OCI-M2 (cell line): ENCODE results near the gene NACC1.
"Not testable (repeated sequence)": the region's sequence is repeated elsewhere in the genome, so short reads cannot be mapped to it uniquely, and the experiment has no call there.

Source experiments
- DNase-seq: peaks from one replicate; lab custom pipeline; 2025; ENCODE audit not compliant: unreplicated experiment; lab: John Stamatoyannopoulos, UW

NACC1 gene

GRCh38 chr19:13138171-13138915, 20.3 kb downstream of the NACC1 start:
- DNase-seq = no peak

DNA sequence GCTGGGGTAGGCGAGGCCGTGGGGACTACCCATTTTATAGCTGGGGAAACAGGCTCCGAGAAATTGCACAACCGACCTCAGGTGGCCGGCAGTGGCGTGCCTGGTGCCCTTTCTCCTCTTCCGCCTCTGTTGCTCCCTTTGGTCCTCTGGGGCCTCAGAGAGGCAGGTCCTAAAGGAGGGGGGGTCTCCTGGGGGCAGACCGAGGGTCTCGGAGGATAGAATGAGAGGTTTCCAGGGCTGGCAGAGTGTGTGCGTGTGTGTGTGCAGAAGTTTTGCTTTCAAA, 20.8 kb downstream of the NACC1 start:
- DNase-seq = no peak

DNA sequence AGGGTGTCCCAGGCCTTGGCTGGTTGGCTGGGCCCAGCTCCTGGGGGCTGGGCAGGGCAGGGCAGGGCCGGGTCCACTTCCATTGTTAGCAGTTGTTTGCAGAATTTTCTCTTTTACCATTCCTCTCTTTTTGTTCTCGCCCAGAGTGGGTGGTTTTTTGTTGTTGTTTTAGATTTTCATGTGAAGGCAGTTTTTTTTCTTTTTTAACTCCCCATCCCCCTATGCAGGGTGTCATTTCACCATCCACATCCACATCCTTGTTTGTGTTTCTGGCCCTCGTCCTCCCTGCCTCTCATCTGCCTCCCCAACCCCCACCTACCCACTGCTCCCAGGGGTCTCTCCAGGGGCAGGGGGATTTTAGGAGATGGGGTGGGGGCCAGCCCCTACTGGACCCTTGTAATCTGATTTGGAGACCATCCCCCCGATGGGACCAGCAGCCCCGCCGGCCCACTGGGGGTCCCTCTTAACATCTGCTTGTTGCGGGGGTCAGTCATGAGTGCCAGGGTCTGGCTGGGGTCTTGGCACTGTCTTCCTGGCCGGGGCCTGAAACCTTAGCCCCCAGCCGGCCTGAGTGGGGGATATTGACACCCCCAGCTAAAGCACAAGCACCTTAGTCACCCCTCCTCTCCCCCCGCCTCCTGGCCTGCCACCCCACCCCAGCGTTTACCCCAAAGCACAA, 21.7 kb downstream of the NACC1 start:
- DNase-seq = no peak

DNA sequence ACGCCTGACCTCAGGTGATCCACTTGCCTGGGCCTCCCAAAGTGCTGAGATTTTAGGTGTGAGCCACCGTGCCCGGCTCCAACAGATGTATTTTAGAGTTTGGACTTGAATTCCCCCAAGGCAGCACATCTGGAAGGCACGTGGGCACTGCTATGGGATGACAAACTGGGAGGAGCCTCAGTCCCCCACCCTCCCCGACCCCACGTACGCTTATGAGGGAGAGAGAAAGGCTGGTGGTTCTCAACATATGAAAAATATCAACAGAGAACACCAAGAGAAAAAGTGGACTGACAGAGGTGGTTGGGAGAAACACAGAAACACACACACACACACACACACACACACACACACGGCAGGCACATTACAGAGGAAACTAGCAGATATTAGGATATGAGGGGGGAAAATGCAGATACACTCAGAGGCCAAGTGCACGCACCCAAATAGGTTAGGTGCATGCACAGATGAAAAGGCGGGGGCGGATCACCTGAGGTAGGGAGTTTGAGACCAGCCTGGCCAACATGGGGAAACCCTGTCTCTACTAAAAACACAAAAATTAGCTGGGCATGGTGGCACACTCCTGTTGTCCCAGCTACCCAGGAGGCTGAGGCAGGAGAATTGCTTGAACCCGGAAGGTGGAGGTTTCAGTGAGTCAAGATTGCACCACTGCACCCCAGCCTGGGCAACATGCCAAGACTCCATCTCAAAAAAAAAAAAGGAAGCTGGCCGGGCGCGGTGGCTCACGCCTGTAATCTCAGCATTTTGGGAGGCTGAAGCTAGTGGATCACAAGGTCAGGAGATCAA, 28.9 kb downstream of the NACC1 start:
- no peak for DNase-seq

- DNase-seq = not testable (repeated sequence)
Measured at GRCh38 chr19:13149173-13149627, 31.1 kb downstream of the NACC1 start.

DNA sequence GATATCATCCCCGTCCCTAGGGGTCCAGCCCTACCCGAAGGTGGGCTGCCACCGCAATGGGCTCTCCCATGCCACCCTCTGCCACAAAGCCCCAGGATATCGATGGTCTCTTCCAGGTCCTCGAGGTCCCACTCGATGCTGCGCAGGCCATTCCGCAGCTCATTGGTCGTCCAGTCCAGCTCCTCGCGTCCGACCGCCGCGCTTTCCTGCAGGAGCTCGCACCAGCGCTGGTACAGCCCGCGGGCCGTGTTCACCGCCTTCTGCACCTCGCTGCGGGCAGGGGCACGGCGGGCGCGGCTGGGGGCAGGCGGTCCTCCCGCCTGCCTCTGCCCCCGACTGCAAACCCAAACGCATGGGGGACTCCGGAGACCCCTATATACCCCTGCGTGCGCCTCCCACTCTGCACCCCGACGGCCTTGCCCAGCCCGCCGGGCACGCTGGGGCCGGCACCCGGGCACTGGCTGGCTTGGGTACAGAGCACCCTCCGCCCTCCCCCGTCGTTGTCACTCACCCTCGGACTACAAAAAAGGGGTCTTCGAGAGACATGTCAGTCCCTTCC, 31.6 kb downstream of the NACC1 start:
- DNase-seq = no peak

DNA sequence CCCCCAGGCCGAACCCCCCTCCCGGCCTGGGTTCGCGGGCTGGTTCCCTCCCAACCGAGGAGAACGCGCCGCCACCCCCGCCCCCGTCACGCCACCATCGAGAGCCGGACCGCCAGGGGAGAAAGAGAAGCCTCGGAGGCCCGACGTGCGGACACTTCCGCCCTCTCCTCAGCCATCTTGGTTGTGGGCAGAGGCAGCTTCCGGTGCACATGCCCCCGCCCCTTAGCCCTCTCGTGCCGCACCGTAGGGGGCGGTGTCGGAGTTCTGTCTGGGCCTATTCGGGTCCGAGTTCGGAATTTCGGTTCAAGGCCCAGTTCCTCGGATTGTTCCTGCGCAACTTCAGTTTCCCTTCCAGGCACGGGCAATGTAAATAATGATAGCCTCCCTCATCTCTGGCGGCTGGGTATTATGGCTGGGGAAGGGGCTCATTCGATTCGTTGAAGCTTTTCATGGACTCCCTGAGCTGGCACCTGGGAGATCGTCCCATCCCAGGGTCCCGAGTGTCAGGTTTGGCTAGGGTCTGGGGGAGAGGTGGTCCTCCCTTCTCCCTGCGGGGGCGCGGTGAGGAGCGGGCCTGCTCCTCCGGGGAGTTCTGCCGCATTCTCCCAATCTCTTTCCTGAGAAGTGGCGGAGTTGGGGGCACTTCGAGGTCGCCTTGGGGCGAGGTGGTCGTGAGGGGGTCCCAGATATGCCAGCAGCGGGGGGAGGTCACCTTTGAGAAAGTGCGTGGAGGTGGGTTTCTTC, 32.3 kb downstream of the NACC1 start, which contains the start of the genes IER2 and STX10:
TSS of gene IER2 (plus strand) at position 225 of the 744 bp plus-strand sequence. CDS start 2,776 bp downstream, outside the sequence.
TSS of gene STX10 (minus strand) at position 189 of the 744 bp plus-strand sequence. CDS start 202 bp downstream, outside the sequence.
- no peak for DNase-seq

DNA sequence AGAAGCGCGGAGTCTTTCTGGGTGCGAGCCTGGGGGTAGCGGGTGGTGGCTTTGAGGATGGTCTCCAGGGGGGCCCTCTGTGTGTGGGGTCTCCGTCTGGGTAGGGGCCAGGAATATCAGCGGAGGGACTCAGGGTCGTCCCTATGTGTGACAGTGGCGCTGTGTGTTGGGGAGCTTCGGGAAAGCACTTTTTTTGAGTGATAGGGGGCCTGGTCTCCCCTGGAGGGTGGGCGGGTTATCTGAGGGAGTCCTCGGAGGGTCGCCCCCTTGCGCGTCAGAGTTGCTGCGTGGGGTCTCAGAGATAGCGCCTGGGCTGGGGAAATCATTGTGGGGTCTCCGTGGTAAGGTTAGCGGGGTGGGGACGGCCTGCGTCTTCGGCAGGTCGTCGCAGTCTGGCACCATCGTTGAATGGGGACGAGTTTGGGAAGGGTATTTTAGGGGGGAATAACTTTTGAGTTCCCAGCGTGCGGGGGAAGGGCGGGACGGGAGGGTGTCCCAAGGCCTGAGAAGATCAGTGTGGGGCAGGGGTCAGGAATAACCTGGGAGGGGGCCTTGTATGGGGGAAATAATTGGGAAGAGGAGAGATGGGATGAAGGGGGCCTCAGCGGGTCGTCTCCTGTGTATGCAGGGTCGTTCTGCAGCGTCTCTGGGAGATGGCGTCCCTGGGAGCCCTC, 33.0 kb downstream of the NACC1 start:
- DNase-seq = no peak

- no peak for DNase-seq
Measured at GRCh38 chr19:13151605-13152355, 33.7 kb downstream of the NACC1 start.

DNA sequence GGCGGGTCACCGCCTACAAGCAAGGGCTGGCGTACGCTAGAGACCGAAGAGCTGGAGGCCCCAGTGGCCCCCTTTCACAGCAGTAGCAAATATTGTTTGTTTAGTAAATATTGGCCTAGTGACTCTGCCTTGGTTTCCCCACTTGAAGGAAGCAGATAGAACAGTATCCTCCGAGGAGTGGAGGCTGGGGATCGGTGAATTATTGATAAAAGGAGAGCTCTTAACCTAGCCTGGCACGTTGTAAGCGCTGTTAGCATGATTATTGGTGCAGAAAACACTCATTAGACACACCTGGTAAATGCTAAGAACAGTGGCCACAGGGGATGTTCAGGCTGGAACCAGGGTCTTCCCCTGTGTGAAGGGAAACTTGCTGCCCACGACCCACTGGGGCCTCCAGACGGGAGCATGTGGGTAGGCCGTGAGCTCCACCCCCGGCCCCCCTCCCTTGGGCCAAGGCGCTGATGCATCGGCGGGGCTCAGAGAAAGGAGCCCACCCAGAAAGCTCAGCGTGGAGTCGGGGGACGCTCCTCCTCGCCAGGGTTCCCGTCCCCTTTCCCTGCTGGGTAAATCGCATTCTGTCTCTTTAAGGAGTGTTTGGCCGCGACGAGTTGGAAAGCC, 34.4 kb downstream of the NACC1 start:
- no peak for DNase-seq

- DNase-seq = no peak
Measured at GRCh38 chr19:13152974-13153568, 35.0 kb downstream of the NACC1 start.

DNA sequence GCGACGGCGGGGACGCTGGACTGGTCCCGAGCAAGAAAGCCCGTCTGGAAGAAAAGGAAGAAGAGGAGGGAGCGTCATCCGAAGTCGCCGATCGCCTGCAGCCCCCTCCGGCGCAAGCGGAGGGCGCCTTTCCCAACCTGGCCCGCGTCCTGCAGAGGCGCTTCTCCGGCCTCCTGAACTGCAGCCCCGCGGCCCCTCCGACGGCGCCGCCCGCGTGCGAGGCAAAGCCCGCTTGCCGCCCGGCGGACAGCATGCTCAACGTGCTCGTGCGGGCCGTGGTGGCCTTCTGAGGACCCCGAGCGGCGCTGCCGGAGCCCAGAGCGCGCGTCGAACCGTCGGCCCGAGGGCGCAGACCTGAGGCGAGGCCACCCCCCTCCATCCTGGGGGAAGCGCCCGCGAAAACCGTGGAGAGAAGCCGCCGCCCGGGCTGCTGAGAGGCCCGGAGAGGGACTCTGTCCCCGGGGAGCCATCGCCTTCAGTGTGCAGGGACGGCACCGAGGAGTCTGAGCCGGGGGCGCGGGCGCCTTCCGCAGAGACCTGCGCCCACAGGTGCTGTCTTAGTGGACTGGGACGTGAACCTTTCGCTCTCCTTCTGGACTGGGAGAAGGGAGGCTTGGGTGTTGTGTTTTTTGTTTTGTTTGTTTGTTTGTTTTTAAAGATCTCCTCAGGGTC, 35.6 kb downstream of the NACC1 start:
- DNase-seq = no peak

GRCh38 chr19:13154241-13154778, 36.2 kb downstream of the NACC1 start:
- no peak for DNase-seq

DNA sequence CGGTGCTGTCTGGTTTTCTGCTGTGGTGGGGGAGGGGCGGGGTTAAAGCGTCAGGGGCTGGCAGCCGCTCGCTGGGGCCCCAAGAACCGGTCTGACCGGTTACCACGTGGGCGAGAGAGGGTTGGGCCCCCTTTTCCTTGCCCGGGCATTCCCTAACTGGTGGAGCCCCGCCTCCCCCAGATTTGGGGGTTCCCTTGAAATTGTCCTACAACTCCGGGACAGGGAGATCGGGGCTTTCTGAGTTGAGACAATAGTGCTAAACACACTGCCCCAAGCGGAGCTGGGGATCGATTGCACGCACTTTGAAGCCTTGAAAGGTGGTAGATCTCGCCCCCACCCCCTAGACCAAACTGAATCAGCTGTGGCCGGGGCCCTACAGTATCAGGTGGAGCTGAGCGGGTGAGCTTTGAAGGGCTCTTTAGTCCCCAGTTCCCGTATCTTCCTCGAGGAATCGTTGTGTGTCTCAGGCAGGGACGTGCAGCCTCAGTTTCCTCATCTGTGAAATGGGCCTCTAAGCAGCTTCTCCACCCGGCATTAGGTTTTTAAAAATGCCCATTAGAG, 36.9 kb downstream of the NACC1 start:
- no peak for DNase-seq

- no peak for DNase-seq
Measured at GRCh38 chr19:13155472-13156359, 37.7 kb downstream of the NACC1 start.

DNA sequence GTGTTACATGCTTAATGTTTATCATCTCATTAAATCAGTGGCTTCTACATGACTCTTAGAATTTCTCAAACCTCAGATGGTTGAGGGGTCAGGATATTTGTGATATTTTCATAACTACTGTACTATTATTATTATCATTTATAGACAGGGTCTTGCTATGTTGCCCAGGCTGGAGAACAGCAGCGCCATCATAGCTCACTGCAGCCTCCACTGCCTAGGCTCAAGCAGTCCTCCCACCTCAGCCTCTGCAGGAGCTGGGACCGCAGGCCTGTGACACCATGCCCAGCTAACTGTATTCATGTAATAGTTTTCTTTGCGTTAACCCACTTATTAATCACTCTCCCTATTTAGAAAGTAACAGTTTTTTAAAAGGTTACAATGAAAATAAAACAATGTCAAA, 41.6 kb downstream of the NACC1 start:
- DNase-seq = no peak
